ENCODE measurements around the gene ASB6. TPM values are rescaled to one million over a fixed set of nuclear protein-coding genes. Genes with fewer than 3 reads are reported as not detected.

ASB6 gene
- total RNA-seq, 1 donor from 2014 or later, result 17.9 TPM

Other genes starting within 250 kb of the ASB6 start
- gene C9orf50, start 21.1 kb downstream of the ASB6 start, total RNA-seq, result not detected in 2 replicates
- 15.7 and 20.1 TPM in 2 replicates for gene NTMT1, start 16.0 kb downstream of the ASB6 start, total RNA-seq
- 0.56 and 1.2 TPM in 2 replicates for gene PRRX2, start 23.5 kb upstream of the ASB6 start, total RNA-seq
- 0.47 and 0.51 TPM in 2 replicates for gene PTGES, start 110.9 kb upstream of the ASB6 start, total RNA-seq
- 33.5 and 34.6 TPM in 2 replicates for gene TOR1B, start 161.0 kb upstream of the ASB6 start, total RNA-seq
- gene TOR1A, start 182.0 kb upstream of the ASB6 start, total RNA-seq, result 38.0 and 38.8 TPM in 2 replicates
- gene C9orf78, start 193.1 kb upstream of the ASB6 start, total RNA-seq, result 37.4 and 49.5 TPM in 2 replicates
- 8.7 and 11.2 TPM in 2 replicates for gene USP20, start 193.3 kb upstream of the ASB6 start, total RNA-seq